Spleen (tissue), 7 donors: ENCODE data around the gene ADAMTS4.

Experiments
- CTCF ChIP-seq, 11 experiments: fragments of 200-600 bp in 7 of 11; fragments of 450-650 bp in 4 of 11; sonication (generic) in 4 of 11; IDR thresholded peaks in 8 of 11; conservative IDR thresholded peaks in 3 of 11; 1 replicate in 7 of 11; 2 replicates in 4 of 11; pipeline versions ENCODE4 v1.4.0 to v1.8.0; 2016 to 2021; ENCODE audit warnings: antibody characterized with exemption in 11 of 11, inconsistent platforms in 4 of 11, mild to moderate bottlenecking in 1 of 11
- POLR2A ChIP-seq, 3 donors: fragments of 450-650 bp; IDR thresholded peaks; one replicate each; pipeline ENCODE4 v1.5.1; 2017; ENCODE audit warnings: antibody characterized with exemption in 3 of 3, mild to moderate bottlenecking in 1 of 3
- POLR2AphosphoS5 ChIP-seq, 3 donors: sonication (generic); formaldehyde crosslinking; IDR thresholded peaks; one replicate each; pipeline ENCODE4 v1.5.1; 2017; ENCODE audit warnings: antibody characterized with exemption in 3 of 3
- donor health status: DM: no; HTN: no; CAD: no; lungs with moderate emphysema.
- donor health status: DM: no; HTN: no; CAD: no.
- donor health status: DM: no; HTN: no; CAD: no.

- TF ChIP-seq CTCF (IDR thresholded peaks at IDR 0.05 in 8 of 11, conservative IDR thresholded peaks at IDR 0.05 in 3 of 11) (no peak), POLR2A (IDR thresholded peaks at IDR 0.05) (no peak), POLR2AphosphoS5 (IDR thresholded peaks at IDR 0.05) (no peak)
These were observed 22.3 kb downstream of the ADAMTS4 start for GRCh38 chr1:161176468-161177111.
